Amniotic epithelial cell (primary cell): ENCODE results near the gene ITK.
A peak's percentile ranks its signal among the peaks of the same experiment; 100 is the strongest.
"Not testable (repeated sequence)": the region's sequence is repeated elsewhere in the genome, so short reads cannot be mapped to it uniquely, and the experiment has no call there.

Experiments
- DNase-seq: peaks from one replicate; pipeline ENCODE4 v3.0.0-alpha.2; 2010; ENCODE audit warnings: low read depth

The ITK gene

DNA sequence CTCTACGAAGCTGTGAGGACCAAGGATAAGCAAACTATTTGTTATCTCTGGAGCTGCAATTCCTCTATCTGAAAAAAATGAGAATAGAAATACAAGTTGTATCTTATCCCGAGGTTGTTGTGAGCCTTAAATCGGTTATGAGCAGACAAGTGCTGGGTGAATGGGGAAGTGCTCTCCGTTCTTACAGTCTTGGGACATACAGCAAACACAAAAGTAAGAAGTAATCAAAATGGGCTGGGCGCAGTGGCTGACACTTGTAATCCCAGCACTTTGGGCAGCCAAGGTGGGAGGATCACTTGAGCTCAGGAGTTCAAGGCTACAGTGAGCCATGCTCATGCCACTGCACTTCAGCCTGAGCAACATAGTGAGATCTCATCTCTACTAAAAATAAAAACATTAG lies 31.7 kb downstream of the ITK start:
- no peak for DNase-seq

DNA sequence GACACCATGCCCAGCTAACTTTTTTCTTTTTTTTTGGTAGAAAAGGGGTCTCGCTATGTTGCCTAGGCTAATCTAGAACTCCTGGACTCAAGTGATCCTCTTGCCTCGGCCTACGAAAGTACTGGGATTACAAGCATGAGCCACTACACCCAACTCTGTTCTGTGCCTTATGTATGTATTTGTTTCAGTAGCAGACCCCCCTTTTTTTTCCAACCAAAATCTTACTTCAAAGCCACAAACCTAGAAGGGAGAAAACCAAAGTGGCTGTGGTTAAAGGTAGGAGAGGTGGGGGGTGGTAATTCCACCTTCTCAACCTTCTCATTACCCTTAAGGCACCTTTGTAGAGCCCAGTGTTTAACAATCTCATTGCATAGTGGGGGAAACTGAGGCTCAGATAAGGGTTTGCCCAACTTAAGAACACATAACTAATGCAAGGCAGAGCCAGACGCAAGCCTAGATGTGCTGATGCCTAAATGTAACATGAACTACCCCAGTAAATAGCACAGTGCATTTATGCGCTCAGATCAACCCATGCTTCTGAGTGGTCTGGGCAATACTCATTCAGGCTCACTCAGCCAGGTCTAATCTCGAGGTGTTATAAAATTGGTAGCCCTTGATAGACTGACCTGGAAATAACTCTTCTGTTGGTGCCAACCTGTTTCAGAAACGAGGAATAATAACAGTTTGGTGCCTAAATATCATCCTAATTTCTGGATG lies 33.0 kb downstream of the ITK start:
- DNase-seq, result no peak

GRCh38 chr5:157214415-157214814 lies 33.8 kb downstream of the ITK start:
- no peak for DNase-seq

DNA sequence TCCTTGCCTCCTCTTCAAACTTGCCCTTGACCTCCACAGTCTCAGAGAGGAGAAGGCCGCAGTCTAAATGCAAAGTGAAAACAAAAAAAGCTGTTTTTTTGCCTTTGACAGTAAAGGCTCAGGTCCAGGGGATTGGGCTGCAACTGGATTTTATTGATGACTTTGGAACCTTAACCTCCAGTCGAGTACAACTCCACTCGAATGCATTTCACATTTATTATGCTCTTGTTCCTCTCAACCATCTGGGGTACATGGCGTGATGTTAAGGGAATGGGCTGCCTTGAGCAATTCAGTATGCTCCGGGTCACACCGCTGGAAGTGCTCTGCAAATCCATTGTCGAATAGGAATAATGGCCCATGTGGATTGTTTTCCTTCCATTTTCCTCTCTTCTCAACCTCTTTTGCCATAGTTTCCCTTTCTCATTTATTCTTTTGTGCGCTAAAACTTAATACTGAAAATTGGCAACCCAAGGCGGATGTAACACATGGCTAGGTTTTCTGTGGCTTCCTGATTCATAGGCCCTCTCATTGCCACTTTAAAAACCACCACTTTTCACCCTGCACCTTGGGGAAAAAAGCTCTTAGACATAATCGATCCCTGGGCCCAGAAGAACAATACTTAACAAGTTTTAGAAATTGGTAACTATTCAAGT lies 34.3 kb downstream of the ITK start:
- no peak for DNase-seq

DNA sequence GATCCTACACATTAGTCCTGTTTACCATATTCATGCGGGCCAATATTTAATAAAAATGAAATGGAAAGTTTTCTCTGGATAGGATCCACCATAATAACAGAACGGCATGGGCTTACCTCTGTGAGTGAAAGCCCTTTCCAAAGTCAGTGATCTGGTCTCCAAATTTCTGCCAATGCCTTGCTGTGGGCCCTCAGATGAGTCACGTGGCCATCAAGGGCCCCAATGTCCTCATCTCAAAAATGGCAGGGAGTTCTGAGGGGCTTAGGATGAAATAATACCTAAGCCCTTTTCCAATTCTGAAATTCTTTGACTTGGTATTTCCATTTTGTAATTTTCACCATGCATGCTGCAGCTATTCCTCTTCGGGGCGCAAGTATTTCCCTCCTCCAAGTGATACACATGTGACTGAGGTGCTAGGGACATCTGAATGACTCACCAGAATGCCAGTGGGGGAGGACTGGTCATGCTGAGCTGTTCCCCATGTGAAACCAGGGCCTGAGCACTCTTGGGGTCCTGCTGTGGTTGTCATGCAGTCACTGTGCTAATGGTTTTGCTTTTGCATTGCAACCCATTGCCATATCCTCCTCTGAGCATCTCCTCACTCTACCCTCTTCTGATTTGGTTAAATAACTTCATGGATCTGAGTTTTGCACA lies 35.0 kb downstream of the ITK start:
- DNase-seq, result no peak

GRCh38 chr5:157216391-157217142 lies 35.9 kb downstream of the ITK start:
- no peak for DNase-seq

DNA sequence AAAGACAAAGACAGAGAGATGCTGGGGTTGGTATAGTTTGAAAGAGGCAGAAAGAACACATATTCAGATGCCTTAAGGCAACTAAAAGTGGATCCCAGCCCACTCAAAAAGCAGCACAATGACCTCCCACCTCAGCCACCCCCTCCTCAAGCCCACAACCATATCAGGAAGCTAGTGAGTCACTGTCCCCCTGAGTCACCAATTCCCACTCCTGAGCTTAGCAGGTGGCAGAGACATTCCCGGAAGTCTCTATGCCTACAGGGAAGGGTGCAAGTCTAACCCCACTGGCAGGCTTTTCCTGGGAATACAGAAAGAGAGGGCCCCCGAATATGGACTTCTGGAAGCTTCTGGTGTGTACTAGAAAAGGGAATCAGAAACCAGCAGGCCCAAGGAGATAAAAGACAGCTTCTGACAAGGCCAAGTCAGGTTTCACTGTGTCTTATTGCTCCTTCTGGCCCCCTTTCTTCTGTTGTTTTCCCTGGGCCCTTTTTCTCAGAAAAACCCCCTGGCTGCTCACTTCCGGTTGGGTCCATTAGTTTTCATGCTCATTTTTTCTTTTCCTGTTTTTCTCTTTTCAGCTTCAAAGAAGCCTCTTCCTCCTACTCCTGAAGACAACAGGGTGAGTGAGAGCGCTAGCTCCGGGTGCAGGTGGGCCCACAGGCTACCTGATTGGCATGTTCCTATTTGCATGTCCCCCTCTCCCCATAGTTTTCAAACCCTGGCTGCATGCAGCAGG lies 36.8 kb downstream of the ITK start:
- no peak for DNase-seq

DNA sequence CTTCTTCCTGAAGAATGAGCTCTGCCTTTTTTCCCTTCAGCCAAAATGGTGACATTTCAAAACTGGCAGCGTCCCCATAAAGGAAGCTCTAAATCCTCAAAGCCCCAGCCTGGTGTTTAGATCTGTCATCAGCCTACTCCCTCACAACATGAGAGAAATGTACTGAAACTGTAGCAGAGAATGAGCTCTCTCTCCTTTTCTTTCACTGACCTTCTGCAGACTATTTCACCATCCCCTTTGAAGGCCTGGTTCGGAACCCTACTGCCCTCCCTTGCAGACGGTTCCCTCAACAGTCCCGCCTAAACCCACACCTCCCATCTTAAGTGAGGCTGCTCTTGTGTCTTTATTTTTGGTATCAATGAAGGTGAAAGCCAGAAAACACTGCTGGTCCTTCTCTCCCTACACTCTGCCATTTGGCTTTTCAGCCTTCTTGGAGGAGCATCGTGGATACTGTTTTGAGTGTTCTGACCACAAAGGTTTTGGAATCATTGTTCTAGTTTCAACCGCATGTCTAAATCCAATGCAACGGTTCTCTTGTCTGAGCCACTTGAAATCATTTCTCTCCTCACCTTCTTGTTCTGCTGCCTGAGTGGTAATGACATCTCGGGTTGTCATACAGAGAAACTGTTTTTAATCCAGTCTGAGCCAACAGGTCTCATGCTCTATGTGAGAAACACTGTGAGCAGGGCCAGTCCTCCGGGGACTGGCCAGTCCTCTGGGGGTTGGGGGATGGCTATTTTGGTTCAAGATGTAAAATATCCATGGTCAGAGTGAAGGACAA lies 39.0 kb downstream of the ITK start:
- peak; percentile 31 for DNase-seq

DNA sequence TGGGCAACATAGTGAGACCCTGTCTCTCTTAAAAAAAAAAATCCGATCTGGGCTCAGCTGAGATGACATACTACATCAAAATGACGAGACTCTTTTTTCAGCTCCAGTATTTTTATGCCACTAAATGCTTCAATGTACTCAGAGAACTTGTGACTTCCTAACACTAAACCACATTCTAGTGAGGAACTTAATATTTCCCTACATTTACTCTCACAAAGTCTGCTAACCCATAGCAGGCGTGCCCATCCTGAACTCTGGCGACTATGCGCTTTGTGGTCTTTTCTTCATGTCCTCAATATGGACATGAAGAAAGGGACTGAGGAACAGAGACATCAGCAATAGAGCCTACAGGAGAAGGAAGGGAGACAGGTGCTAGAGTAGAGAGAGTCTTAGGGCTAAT lies 41.3 kb downstream of the ITK start:
- DNase-seq, result no peak

- peak; percentile 84 for DNase-seq
Measured at GRCh38 chr5:157222506-157223230, 42.0 kb downstream of the ITK start.

DNA sequence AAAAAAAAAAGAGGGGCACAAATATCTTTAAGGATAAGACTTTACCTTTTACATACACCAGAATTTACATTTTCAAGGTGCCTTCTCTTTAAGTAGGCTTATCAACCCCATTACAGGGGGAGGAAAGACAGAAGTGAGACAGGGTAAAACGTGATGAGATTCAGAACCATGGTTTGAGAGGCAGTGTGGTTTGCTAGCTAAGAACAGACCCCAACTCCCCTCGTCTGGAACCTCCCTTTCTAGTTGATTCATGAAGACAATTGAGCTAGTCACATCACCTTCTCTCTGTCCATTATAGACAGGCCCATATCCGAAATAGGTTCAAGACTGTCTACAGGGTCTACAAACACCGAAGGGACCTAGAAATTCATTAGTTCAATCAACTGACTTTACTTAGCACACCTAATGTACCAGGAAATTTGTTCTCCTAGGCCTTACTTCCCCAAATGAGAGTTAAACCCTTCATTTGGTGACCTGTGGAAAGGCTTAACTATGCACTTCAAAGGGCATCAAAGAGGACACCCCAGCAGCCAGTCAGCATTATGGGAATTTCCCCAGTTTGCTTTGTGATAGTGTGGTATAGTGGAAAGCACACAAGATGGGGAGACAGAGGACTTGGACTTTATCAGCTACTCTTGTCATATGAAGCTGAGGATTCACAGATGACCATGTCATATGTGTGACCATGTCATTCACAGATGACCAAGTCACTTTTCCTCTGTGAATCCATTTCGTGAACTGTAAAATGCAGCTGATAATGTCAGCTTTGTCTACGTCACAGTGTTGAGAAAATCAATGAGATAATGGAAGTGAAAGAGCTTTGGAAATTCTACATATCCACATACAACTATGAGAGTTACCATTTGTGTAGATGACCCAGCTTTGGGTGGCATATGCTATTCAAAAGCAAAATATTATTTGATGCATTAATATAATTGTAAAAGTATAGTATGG lies 45.1 kb downstream of the ITK start:
- DNase-seq, result no peak

DNA sequence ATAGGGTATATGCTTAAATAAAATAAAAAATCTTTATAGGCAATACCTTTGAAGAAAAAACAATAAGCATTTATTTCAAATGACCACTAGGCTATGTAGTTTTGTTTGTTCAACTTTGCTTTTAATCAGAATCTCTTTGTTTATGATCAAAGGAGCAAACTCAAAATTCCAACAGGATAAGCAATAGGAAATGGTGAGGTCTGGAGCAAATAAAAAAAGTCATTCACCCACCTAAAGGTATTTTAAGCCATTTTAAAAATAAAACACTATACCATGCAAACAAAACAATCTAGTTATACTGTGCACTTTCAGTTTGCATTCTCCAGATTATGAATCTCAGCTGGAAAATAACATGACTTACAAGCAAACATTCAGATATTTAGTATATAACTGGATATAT lies 50.0 kb downstream of the ITK start:
- DNase-seq, result no peak

DNA sequence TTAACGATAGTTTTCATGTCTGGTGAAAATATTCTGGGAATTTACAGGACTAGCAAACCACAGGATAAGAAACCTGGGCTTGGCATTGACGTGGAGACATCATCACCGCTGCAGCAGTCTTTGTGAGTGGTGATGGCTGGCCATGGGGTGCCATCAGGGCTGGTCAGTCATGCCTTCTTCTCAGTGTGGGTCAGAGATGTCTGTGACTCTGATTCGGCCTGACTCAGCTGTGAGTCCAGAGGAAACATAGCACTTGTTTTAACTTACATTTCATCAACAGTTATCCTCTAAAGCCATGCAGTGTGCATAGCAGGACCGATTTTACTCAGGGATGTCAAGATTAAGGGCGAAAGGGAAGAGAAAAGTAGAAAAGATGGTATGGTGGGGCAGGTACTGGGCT lies 52.1 kb downstream of the ITK start:
- peak; percentile 2 for DNase-seq

DNA sequence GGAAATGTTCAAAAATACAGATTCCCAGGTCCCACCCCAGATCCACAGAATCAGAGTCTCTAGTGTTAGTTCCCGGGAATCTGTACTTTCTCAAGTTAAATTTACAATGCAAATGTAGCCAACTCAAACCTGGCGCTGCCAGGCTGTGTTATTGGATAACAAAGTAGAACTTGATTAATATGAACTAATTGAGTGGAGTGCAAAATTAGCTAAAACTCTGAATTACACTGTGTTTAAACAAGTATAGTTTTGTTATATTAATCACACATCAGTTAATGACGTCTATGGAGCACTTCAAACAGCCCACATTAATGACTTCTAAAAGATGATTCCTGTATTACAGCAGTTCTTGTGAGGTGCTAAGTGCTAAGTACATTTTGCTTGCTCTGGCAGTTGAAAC lies 52.9 kb downstream of the ITK start:
- no peak for DNase-seq

GRCh38 chr5:157236423-157236822 lies 55.8 kb downstream of the ITK start:
- no peak for DNase-seq

GRCh38 chr5:157241483-157241882 lies 60.8 kb downstream of the ITK start:
- no peak for DNase-seq

GRCh38 chr5:157244704-157245103 lies 64.1 kb downstream of the ITK start:
- not testable (repeated sequence) for DNase-seq

DNA sequence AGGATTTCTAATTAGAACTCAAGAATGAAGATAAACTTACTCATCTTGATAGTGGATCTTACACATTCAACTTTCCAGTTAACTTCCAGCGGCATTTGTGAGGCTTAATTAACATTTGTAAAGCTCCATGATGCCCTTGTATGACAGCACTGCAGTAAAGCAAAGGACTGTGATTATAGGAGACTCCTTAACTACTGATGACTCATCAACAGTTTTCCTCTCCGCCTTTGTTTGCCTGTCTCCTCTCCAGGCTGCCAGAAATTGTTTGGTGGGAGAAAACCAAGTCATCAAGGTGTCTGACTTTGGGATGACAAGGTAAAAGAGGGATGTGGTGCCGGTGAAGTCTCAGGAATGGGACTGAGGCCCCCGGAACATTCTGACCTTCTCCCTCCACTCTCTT lies 64.8 kb downstream of the ITK start:
- DNase-seq, result peak; percentile 8

- no peak for DNase-seq
Measured at GRCh38 chr5:157245886-157246285, 65.2 kb downstream of the ITK start.
